Left ventricle myocardium inferior (tissue), 1 donor: ENCODE data around the gene KCNT1. TPM values are rescaled to one million over a fixed set of nuclear protein-coding genes. Genes with fewer than 3 reads are reported as not detected.

ENCODE experiments used
- DNase-seq: peaks from one replicate; pipeline ENCODE4 v3.0.0-alpha.2; 2020
- H3K27ac ChIP-seq: fragments of 200-600 bp; replicated peaks from 2 replicates; pipeline ENCODE4 v1.8.0; 2021
- H3K27me3 ChIP-seq: fragments of 200-600 bp; 2 replicates; pipeline ENCODE4 v1.8.0; 2021; ENCODE audit warnings: low read depth
- H3K36me3 ChIP-seq: fragments of 200-600 bp; 2 replicates; pipeline ENCODE4 v1.8.0; 2021
- H3K4me1 ChIP-seq: fragments of 200-600 bp; 2 replicates; pipeline ENCODE4 v1.8.0; 2021
- H3K4me3 ChIP-seq: fragments of 200-600 bp; 2 replicates; pipeline ENCODE4 v1.8.0; 2021; ENCODE audit warnings: mild to moderate bottlenecking, moderate library complexity
- H3K9me3 ChIP-seq: fragments of 200-600 bp; replicated peaks from 2 replicates; pipeline ENCODE4 v1.8.0; 2021
- CTCF ChIP-seq: fragments of 200-600 bp; IDR thresholded peaks from 2 replicates; pipeline ENCODE4 v1.8.0; 2021; ENCODE audit warnings: antibody characterized with exemption, mild to moderate bottlenecking, borderline replicate concordance
- intact Hi-C: fragments of 100-400 bp; cut with micrococcal nuclease; formaldehyde crosslinking; loops from one replicate; pipeline ENCODE4 v1.11.0; 2022
- total RNA-seq: library from RNA; stranded (reverse); fragmentation: NEBNext Ultra II Directional; extraction: Animal tissue kit (Norgen Biotek cat#: 25700); gene quantifications from one replicate; pipeline ENCODE4 v1.2.1, GENCODE V29; 2021
- donor health status: DM: no; HTN: yes; CAD: no; lungs with severe emphysema.

KCNT1 gene
- total RNA-seq, 1 donor from 2014 or later: 3.3 TPM

- Histone ChIP-seq H3K36me3 (no peaks in the 10 kb centered on the region), H3K27me3 (peaks cover 77% of the 10 kb centered on the region), H3K4me3 (no peak overlapping the region), H3K9me3 (no peaks in the 10 kb centered on the region), H3K27ac (no peak overlapping the region), H3K4me1 (no peaks in the 10 kb centered on the region)
- TF ChIP-seq CTCF: no peak
- no peak for DNase-seq
- intact Hi-C loops: no loop called here
These were observed 86.0 kb downstream of the KCNT1 start for GRCh38 chr9:135787776-135788575.

GRCh38 chr9:135788576-135789300 lies 86.8 kb downstream of the KCNT1 start:
- no peak for TF ChIP-seq CTCF
- Histone ChIP-seq H3K27me3 (peaks cover 79% of the 10 kb centered on the region), H3K4me3 (no peak overlapping the region), H3K9me3 (no peaks in the 10 kb centered on the region), H3K27ac (no peak overlapping the region), H3K4me1 (no peaks in the 10 kb centered on the region), H3K36me3 (no peaks in the 10 kb centered on the region)
- no peak for DNase-seq
- intact Hi-C loops: no loop called here

- no peak overlapping the region for H3K4me3 ChIP-seq
- intact Hi-C loops: no loop called here
- peaks cover 81% of the 10 kb centered on the region for H3K27me3 ChIP-seq
- no peaks in the 10 kb centered on the region for H3K9me3 ChIP-seq
- TF ChIP-seq CTCF: no peak
- no peaks in the 10 kb centered on the region for H3K4me1 ChIP-seq
- no peaks in the 10 kb centered on the region for H3K36me3 ChIP-seq
- H3K27ac ChIP-seq: no peak overlapping the region
- no peak for DNase-seq
These were observed 87.9 kb downstream of the KCNT1 start for GRCh38 chr9:135789838-135790291.

GRCh38 chr9:135790356-135790755 lies 88.4 kb downstream of the KCNT1 start:
- H3K9me3 ChIP-seq: no peaks in the 10 kb centered on the region
- no peaks in the 10 kb centered on the region for H3K4me1 ChIP-seq
- H3K36me3 ChIP-seq: no peaks in the 10 kb centered on the region
- H3K27ac ChIP-seq: no peak overlapping the region
- H3K4me3 ChIP-seq: no peak overlapping the region
- intact Hi-C loops: no loop called here
- peaks cover 77% of the 10 kb centered on the region for H3K27me3 ChIP-seq
- DNase-seq: no peak
- no peak for TF ChIP-seq CTCF

- Histone ChIP-seq H3K27ac (no peak overlapping the region), H3K36me3 (no peaks in the 10 kb centered on the region), H3K4me1 (no peaks in the 10 kb centered on the region), H3K27me3 (peaks cover 77% of the 10 kb centered on the region), H3K9me3 (no peaks in the 10 kb centered on the region), H3K4me3 (no peak overlapping the region)
- intact Hi-C loops: no loop called here
- no peak for TF ChIP-seq CTCF
- DNase-seq: no peak
These were observed 88.9 kb downstream of the KCNT1 start for GRCh38 chr9:135790850-135791249.
